ENCODE measurements around the gene SLC33A1.

SLC33A1 gene

DNA sequence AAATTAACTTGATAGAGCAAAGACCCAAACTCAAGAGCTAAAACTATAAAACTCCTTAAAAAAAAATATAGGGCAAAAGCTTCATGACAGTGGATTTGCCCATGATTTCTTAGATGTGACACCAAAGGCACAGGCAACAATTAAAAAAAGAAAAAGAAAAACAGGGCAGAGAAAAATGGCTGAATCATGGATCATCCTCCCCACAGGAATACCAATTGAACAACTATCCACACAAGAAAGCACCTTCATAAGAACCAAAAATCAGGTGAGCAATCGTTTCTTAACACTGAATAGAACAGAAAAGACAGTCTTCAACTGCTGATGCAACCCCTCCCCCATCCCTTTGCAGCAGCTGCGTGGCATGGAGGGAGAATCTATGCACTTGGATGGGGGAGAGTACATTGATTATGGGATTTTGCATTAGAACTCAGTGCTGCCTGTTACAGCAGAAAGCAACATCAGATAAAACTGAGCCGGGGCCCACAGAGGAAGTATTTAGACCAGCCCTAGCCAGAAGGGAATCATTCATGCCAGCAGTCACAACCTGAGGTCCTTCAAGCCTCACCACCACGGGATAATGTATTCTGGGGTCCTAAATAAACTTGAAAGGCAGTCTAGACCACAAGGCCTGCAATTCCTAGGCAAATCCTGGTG lies 63.8 kb downstream of the SLC33A1 start:
- TF ChIP-seq, protein P1, sequence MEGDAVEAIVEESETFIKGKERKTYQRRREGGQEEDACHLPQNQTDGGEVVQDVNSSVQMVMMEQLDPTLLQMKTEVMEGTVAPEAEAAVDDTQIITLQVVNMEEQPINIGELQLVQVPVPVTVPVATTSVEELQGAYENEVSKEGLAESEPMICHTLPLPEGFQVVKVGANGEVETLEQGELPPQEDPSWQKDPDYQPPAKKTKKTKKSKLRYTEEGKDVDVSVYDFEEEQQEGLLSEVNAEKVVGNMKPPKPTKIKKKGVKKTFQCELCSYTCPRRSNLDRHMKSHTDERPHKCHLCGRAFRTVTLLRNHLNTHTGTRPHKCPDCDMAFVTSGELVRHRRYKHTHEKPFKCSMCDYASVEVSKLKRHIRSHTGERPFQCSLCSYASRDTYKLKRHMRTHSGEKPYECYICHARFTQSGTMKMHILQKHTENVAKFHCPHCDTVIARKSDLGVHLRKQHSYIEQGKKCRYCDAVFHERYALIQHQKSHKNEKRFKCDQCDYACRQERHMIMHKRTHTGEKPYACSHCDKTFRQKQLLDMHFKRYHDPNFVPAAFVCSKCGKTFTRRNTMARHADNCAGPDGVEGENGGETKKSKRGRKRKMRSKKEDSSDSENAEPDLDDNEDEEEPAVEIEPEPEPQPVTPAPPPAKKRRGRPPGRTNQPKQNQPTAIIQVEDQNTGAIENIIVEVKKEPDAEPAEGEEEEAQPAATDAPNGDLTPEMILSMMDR (IDR thresholded peaks at IDR 0.05): no peak

DNA sequence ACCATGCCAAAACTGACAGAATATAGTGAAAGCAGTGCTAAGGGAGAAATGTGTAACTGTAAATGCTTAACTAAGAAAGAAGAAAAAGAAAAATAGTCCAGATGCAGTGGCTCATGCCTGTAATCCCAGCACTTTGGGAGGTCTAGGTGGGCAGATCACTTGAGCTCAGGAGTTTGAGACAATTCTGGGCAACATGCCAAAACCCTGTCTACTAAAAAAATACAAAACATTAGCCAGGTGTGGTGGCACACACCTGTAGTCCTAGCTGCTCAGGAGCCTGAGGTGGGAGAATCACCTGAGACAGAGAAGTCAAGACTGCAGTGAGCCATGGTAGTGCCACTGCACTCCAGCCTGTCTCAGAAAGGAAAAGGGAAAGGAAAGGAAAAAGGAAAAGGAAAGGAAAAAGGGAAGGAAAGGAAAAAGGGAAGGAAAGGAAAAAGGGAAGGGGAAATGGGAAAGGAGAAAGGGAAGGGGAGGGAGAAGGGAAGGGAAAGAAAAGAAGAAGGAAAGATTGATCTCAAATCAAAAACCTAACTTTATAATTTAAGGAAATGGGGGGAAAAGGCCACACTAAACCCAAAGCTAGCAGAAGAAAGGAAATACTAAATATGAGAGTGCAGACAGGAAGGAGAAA lies 68.4 kb downstream of the SLC33A1 start:
- TF ChIP-seq, protein P1 (IDR thresholded peaks at IDR 0.05): no peak

DNA sequence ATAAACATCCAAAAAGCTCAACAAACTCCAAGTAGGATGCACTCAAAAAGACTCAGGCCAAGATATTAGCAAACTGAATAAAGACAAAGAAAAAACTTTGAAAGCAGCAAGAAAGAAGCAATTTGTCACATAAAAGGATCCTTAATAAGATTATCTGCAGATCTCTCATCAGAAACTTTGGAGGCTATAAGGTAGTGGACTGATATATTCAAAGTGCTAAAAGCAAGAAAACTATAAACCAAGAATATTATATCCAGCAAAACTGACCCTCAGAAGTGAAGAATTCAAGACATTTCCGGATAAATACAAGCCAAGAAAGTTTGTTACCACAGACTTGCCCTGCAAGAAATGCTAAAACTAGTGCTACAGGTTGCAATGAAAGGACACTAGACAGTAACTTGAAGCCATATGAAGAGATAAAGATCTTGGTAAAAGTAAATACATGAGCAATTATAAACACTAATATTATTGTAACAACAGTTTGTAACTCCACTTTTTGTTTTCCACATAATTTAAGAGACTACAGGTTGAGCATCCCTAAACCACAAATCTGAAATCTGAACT lies 71.8 kb downstream of the SLC33A1 start:
- TF ChIP-seq, protein P1 (IDR thresholded peaks at IDR 0.05): no peak

DNA sequence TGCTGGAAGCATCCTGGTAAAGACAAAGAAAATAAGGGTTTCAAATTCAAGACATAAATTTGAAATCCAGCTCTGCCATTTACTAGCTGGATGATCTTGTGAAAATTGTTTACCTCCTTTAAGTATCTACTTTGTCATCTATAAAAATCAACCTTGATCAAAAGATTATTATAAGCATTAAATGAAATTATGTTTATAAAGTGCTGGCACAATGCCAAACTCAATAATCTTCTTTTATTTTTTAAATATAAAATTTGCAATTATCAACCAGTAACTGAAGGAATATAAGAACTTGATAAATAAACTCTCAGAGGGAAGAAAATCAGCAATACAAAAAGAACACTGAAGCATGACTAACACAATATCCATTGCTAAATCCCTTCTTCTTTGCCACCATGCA lies 73.9 kb downstream of the SLC33A1 start:
- TF ChIP-seq, protein P1 (IDR thresholded peaks at IDR 0.05): no peak

DNA sequence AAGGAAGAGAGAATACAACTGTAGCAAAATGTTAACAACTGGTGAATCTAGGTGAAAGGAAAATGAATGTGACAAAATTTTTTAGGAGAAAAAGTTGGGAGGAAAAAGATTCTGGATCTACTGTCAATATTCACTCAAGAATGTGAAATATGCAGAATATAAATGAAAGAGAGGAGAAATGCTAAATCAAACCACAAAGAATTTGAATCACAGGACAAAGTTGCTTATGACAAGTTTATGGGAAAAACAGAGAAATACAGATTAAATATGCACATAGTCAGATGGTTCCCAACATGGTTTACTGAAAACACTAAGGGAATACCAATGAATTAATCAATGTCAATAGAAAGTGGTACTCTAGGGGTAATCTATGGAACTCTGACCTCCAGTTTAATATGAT lies 75.8 kb downstream of the SLC33A1 start:
- TF ChIP-seq, protein P1 (IDR thresholded peaks at IDR 0.05): no peak

DNA sequence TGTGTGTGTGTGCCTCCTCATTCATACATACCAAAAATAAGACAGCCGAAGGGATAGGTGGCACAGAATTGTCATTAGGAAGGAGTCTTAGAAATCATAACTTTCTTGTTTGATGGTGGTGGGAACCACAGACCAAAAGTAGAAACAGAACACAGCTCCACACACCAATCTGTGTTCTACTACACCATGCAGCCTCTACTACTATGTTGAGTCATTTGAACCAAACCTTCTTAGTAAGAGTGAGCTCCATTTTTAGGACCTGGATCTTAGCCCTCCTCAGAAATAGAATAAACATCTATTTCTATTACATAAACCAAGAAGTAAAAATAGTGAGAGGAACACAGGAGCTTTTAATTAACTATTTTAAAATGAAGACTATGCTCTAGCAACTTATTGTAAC lies 81.4 kb downstream of the SLC33A1 start:
- TF ChIP-seq, protein P1 (IDR thresholded peaks at IDR 0.05): no peak

DNA sequence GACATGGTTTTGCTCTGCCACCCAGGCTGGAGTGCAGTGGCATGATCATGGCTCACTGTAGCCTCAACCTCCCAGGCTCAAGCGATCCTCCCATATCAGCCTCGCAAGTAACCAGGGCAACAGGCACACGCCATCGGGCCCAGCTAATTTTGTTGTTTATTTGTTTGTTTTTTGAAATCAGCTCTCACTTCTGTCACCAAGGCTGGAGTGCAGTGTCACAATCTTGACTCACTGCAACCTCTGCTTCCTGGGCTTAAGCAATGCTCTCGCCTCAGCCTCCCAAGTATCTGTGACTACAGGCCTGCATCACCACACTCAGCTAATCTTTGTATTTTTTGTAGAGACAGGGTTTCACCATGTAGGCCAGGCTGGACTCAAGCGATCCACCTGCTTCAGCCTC lies 83.1 kb downstream of the SLC33A1 start:
- TF ChIP-seq, protein P1 (IDR thresholded peaks at IDR 0.05): no peak
